ENCODE measurements around the gene ZC3H13. TPM values are rescaled to one million over a fixed set of nuclear protein-coding genes. Genes with fewer than 3 reads are reported as not detected.

ZC3H13 gene
- total RNA-seq, 1 experiment from 2014 or later = 45.0 TPM

GRCh38 chr13:46059405-46059804, 6.9 kb upstream of the ZC3H13 start:
- intact Hi-C loops (cut with micrococcal nuclease; ENCODE audit: unreplicated experiment) = no loop called here
- Mint-ChIP-seq H3K9me3 (ENCODE audit: unreplicated experiment) (no peaks in the 10 kb centered on the region), H3K4me3 (ENCODE audit: unreplicated experiment) (no peak overlapping the region), H3K4me1 (ENCODE audit: low read depth, unreplicated experiment) (peaks cover 8% of the 10 kb centered on the region), H3K36me3 (ENCODE audit: insufficient read depth, unreplicated experiment) (no peaks in the 10 kb centered on the region), H3K27ac (ENCODE audit: unreplicated experiment) (no peak overlapping the region), H3K27me3 (ENCODE audit: insufficient read depth, unreplicated experiment) (peaks cover 9% of the 10 kb centered on the region)
- DNase-seq = no peak
- no TSS peak for BruUV-seq (replicated peaks)
- TF ChIP-seq, protein P1, sequence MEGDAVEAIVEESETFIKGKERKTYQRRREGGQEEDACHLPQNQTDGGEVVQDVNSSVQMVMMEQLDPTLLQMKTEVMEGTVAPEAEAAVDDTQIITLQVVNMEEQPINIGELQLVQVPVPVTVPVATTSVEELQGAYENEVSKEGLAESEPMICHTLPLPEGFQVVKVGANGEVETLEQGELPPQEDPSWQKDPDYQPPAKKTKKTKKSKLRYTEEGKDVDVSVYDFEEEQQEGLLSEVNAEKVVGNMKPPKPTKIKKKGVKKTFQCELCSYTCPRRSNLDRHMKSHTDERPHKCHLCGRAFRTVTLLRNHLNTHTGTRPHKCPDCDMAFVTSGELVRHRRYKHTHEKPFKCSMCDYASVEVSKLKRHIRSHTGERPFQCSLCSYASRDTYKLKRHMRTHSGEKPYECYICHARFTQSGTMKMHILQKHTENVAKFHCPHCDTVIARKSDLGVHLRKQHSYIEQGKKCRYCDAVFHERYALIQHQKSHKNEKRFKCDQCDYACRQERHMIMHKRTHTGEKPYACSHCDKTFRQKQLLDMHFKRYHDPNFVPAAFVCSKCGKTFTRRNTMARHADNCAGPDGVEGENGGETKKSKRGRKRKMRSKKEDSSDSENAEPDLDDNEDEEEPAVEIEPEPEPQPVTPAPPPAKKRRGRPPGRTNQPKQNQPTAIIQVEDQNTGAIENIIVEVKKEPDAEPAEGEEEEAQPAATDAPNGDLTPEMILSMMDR (IDR thresholded peaks at IDR 0.05; ENCODE audit: insufficient read depth in 1 of 2, low read depth in 1 of 2, low read length in 1 of 2, severe bottlenecking in 1 of 2, unreplicated experiment in 1 of 2) = no peak
- H3K36me3 ChIP-seq (ENCODE audit: control insufficient read depth, insufficient read depth, low read length) = no peaks in the 10 kb centered on the region
- CTCF ChIA-PET = interaction anchor here (1.7 kb wide), 1 partner anchor 67 kb away, joined by 8 read pairs; no protein-coding TSS in a partner anchor
- no peak overlapping the region for H3K4me3 ChIP-seq (ENCODE audit: low read depth, low read length)
- POLR2A ChIA-PET = no interaction called here
- H3K9me3 ChIP-seq = no peaks in the 10 kb centered on the region
- no peaks in the 10 kb centered on the region for H3K27me3 ChIP-seq (replicated peaks; ENCODE audit: control insufficient read depth, insufficient read depth, low read length)
- no peaks in the 10 kb centered on the region for H3K4me1 ChIP-seq

DNA sequence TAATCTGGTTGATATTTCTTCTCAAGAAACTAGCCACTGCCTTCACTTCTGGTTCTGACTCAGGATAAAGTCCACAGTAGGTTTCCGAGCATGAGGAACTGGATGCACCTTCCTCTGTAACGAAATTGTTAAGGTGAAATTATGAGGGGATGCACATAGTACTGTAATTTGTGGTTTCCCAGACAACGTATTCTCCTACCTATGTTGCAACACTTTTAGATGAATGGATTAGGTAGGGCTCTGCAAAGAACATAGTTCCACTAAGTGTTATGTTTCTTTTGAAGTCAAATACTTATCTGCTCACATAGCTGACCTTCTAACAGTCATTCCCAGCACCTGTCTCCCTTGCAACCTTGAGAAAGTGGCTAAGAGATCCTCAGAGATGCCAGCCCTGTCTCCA, 5.7 kb upstream of the ZC3H13 start:
- CTCF ChIA-PET = interaction anchor here (1.7 kb wide), 1 partner anchor 68 kb away, joined by 8 read pairs; no protein-coding TSS in a partner anchor

DNA sequence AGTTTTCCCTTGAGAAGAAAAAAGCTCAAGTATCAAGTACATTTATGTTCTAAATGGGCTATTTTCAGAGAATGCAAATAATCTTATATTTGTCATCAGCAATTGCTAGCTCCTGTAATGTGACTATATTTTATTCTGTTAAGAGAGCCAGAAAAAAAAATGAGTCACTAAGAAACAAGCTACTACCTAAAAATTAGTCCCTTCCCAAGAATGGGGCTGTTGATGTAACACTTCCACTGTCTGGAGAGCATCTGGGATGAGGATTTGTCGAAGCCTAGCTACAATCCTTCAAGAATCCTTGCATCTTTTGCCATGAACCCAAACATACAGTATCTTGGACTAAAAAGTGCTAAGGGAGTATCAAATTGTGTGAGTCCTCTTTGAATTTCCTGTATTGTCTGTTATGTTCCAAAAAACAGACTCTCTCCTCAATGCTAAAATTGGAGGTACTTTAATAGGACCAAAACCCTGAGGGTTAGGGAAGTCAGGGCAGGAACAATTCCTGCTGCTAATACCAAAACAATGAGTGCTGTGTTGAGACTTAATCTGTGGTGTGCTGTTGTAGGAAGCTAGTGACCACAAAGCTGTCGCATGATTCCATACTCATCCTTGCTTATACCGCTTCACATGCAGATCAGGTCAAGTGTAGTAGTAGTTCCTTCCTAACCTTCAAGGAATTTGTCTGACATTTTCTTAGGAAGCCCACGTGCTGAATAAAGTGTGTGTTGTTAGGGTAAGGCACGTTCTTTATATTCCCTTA, 4.9 kb upstream of the ZC3H13 start:
- H3K4me1 Mint-ChIP-seq (ENCODE audit: low read depth, unreplicated experiment) = peaks cover 8% of the 10 kb centered on the region
- DNase-seq = no peak
- Histone ChIP-seq H3K9me3 (no peaks in the 10 kb centered on the region), H3K4me3 (ENCODE audit: low read depth, low read length) (no peak overlapping the region), H3K27me3 (replicated peaks; ENCODE audit: control insufficient read depth, insufficient read depth, low read length) (no peaks in the 10 kb centered on the region), H3K36me3 (ENCODE audit: control insufficient read depth, insufficient read depth, low read length) (no peaks in the 10 kb centered on the region), H3K4me1 (no peaks in the 10 kb centered on the region)
- H3K36me3 Mint-ChIP-seq (ENCODE audit: insufficient read depth, unreplicated experiment) = no peaks in the 10 kb centered on the region
- TF ChIP-seq, protein P1 (IDR thresholded peaks at IDR 0.05; ENCODE audit: insufficient read depth in 1 of 2, low read depth in 1 of 2, low read length in 1 of 2, severe bottlenecking in 1 of 2, unreplicated experiment in 1 of 2) = no peak
- H3K4me3 Mint-ChIP-seq (ENCODE audit: unreplicated experiment) = no peak overlapping the region
- no peaks in the 10 kb centered on the region for H3K9me3 Mint-ChIP-seq (ENCODE audit: unreplicated experiment)
- no peak overlapping the region for H3K27ac Mint-ChIP-seq (ENCODE audit: unreplicated experiment)
- H3K27me3 Mint-ChIP-seq (ENCODE audit: insufficient read depth, unreplicated experiment) = peaks cover 9% of the 10 kb centered on the region
- no TSS peak for BruUV-seq (replicated peaks)
- ChIA-PET POLR2A (no interaction called here), CTCF (no interaction called here)
- intact Hi-C loops (cut with micrococcal nuclease; ENCODE audit: unreplicated experiment) = no loop called here

More for the DNA sequence above, 5.7 kb upstream of the ZC3H13 start:
- BruUV-seq (replicated peaks) = no TSS peak
- Histone ChIP-seq H3K4me1 (no peaks in the 10 kb centered on the region), H3K27me3 (replicated peaks; ENCODE audit: control insufficient read depth, insufficient read depth, low read length) (no peaks in the 10 kb centered on the region), H3K9me3 (no peaks in the 10 kb centered on the region), H3K36me3 (ENCODE audit: control insufficient read depth, insufficient read depth, low read length) (no peaks in the 10 kb centered on the region), H3K4me3 (ENCODE audit: low read depth, low read length) (no peak overlapping the region)
- no peak for DNase-seq
- intact Hi-C loops (cut with micrococcal nuclease; ENCODE audit: unreplicated experiment) = no loop called here
- H3K36me3 Mint-ChIP-seq (ENCODE audit: insufficient read depth, unreplicated experiment) = no peaks in the 10 kb centered on the region
- TF ChIP-seq, protein P1 (IDR thresholded peaks at IDR 0.05; ENCODE audit: insufficient read depth in 1 of 2, low read depth in 1 of 2, low read length in 1 of 2, severe bottlenecking in 1 of 2, unreplicated experiment in 1 of 2) = no peak
- H3K27me3 Mint-ChIP-seq (ENCODE audit: insufficient read depth, unreplicated experiment) = peaks cover 9% of the 10 kb centered on the region
- H3K9me3 Mint-ChIP-seq (ENCODE audit: unreplicated experiment) = no peaks in the 10 kb centered on the region
- POLR2A ChIA-PET = no interaction called here
- H3K27ac Mint-ChIP-seq (ENCODE audit: unreplicated experiment) = no peak overlapping the region
- H3K4me1 Mint-ChIP-seq (ENCODE audit: low read depth, unreplicated experiment) = peaks cover 8% of the 10 kb centered on the region
- no peak overlapping the region for H3K4me3 Mint-ChIP-seq (ENCODE audit: unreplicated experiment)
